K562 (cell line): ENCODE measurements around the gene KLHL22. TPM values are rescaled to one million over a fixed set of nuclear protein-coding genes. Genes with fewer than 3 reads are reported as not detected.

Source experiments
- BHLHE40 ChIP-seq: IDR thresholded peaks from 2 replicates; pipeline ENCODE4 v1.6.1; 2011; ENCODE audit warnings: low read length, improper control_type of control experiment
- E2F6 ChIP-seq, 2 experiments: IDR thresholded peaks; 2 replicates each; pipeline ENCODE4 v1.6.1; 2011; ENCODE audit warnings: borderline replicate concordance in 1 of 2, control low read depth in 1 of 2, low read depth in 1 of 2, low read length in 1 of 2, mild to moderate bottlenecking in 1 of 2, mixed read lengths in 1 of 2, moderate library complexity in 1 of 2; ENCODE audit not compliant: insufficient read depth in 1 of 2, insufficient read length in 1 of 2, poor library complexity in 1 of 2, severe bottlenecking in 1 of 2; ENCODE audit errors: extremely low read depth in 1 of 2
- SREBF1 ChIP-seq: fragments of 150-350 bp; IDR thresholded peaks from 2 replicates; pipeline ENCODE4 v1.6.1; 2014; ENCODE audit warnings: antibody characterized with exemption, low read depth, low read length, borderline replicate concordance
- TFE3 ChIP-seq: fragments of 450-650 bp; formaldehyde crosslinking; IDR thresholded peaks from 2 replicates; pipeline ENCODE4 v1.4.0; 2020; ENCODE audit warnings: mild to moderate bottlenecking, mixed read lengths
- ZNF740 ChIP-seq, 3 experiments: fragments of 200-800 bp in 1 of 3; sonication (Bioruptor generic) in 1 of 3; sonication (generic) in 1 of 3; formaldehyde crosslinking in 1 of 3; IDR thresholded peaks; 2 replicates each; pipeline versions ENCODE4 v1.6.1 to v1.8.0; 2016 to 2022; ENCODE audit warnings: mild to moderate bottlenecking in 2 of 3, missing compliant biosample characterization in 2 of 3, missing genetic modification characterization in 2 of 3, missing genetic modification reagents in 1 of 3
- polyA plus RNA-seq, 8 experiments: library from polyadenylated mRNA; depleted of rRNA in 4 of 8; stranded (reverse) in 5 of 8; unstranded in 3 of 8; fragments of >200 nt; fragmentation: Nextera tagmentation in 2 of 8; fragmentation: Illumina TruSeq in 1 of 8; extraction: Ambion mirVana in 2 of 8; extraction: Trizol in 1 of 8; gene quantifications; 2 replicates each; pipeline versions ENCODE4 v1.2.1 to v1.2.3, GENCODE V29; 2011 to 2014; ENCODE audit warnings: inconsistent platforms in 1 of 8, missing spikeins in 1 of 8
- total RNA-seq, 7 experiments: library from RNA; depleted of rRNA in 6 of 7; stranded (reverse); fragments of >200 nt in 6 of 7; fragmentation: Illumina TruSeq in 2 of 7; extraction: Trizol in 2 of 7; gene quantifications; 2 replicates each; pipeline versions ENCODE4 v1.2.1 to v1.2.3, GENCODE V29; 2011 to 2021; ENCODE audit warnings: low replicate concordance in 1 of 7
- TF ChIP-seq, protein P1 (sequence below), 3 experiments: fragments of 200-800 bp in 1 of 3; fragments of 250-450 bp in 1 of 3; fragments of 450-650 bp in 1 of 3; sonication (Bioruptor Pico) in 1 of 3; sonication (Bioruptor generic) in 1 of 3; formaldehyde crosslinking in 1 of 3; IDR thresholded peaks; 2 replicates each; pipeline versions ENCODE4 v1.6.1 to v1.8.0; 2016 to 2022; ENCODE audit warnings: mild to moderate bottlenecking in 2 of 3, missing genetic modification characterization in 2 of 3, missing compliant biosample characterization in 1 of 3, moderate library complexity in 1 of 3

Gene KLHL22
- total and polyA plus RNA-seq, 9 of the 15 experiments (the other 6 are each of a cell fraction or from before 2014, with no cell fraction given): 1.3 to 25.6 (median 15.2) TPM

DNA sequence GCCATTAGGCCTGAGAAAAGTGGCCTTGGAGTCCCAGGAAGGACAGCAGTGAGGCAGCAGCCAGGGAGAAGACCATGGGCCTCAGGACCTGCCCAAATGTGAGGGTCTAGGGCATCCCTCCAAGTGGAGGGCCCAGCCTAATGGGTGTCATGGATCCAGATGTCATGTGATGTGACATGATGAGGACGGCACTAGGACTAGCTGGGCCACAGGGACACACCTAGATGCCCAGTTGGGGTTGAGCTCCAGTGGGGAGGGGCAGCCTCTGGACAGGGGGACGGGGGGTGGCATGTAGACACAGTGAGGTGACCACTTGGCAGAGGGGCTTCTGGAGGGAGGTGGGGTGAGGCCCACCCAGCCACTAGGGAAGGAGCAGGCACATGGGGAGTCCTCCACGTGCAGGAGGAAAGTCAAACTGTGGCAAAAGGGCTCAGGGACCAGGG lies 63.3 kb downstream of the KLHL22 start (continued):
- TF ChIP-seq, protein P1, sequence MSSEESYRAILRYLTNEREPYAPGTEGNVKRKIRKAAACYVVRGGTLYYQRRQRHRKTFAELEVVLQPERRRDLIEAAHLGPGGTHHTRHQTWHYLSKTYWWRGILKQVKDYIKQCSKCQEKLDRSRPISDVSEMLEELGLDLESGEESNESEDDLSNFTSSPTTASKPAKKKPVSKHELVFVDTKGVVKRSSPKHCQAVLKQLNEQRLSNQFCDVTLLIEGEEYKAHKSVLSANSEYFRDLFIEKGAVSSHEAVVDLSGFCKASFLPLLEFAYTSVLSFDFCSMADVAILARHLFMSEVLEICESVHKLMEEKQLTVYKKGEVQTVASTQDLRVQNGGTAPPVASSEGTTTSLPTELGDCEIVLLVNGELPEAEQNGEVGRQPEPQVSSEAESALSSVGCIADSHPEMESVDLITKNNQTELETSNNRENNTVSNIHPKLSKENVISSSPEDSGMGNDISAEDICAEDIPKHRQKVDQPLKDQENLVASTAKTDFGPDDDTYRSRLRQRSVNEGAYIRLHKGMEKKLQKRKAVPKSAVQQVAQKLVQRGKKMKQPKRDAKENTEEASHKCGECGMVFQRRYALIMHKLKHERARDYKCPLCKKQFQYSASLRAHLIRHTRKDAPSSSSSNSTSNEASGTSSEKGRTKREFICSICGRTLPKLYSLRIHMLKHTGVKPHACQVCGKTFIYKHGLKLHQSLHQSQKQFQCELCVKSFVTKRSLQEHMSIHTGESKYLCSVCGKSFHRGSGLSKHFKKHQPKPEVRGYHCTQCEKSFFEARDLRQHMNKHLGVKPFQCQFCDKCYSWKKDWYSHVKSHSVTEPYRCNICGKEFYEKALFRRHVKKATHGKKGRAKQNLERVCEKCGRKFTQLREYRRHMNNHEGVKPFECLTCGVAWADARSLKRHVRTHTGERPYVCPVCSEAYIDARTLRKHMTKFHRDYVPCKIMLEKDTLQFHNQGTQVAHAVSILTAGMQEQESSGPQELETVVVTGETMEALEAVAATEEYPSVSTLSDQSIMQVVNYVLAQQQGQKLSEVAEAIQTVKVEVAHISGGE (CRISPR knock-in tag; IDR thresholded peaks at IDR 0.05): 0 out of 6 replicates have a peak, but pooled peaks of 1 of the 3 experiments have one; percentile 23
- TF ChIP-seq E2F6 (IDR thresholded peaks at IDR 0.05; ENCODE audit: borderline replicate concordance in 1 of 2, extremely low read depth in 1 of 2, insufficient read depth in 1 of 2, insufficient read length in 1 of 2, low read depth in 1 of 2, low read length in 1 of 2, poor library complexity in 1 of 2, severe bottlenecking in 1 of 2): peak in 1 of 2 experiments; percentile 43
- 0 out of 2 replicates have a peak, but pooled peaks have one; percentile 13 for TF ChIP-seq SREBF1
- no peak; the same call in 1 of the 2 replicates for TF ChIP-seq BHLHE40
- TF ChIP-seq TFE3 (CRISPR knock-in tag): peak; percentile 85
- 0 out of 2 replicates have a peak, but pooled peaks have one; percentile 67 for TF ChIP-seq ZNF740 (CRISPR knock-in tag; IDR thresholded peaks at IDR 0.05)
- TF ChIP-seq ZNF740 (tag; IDR thresholded peaks at IDR 0.05): no peak
